22Rv1 (cell line): ENCODE data around the gene SNX9.
"Not testable (repeated sequence)": the region's sequence is repeated elsewhere in the genome, so short reads cannot be mapped to it uniquely, and the experiment has no call there.

Source experiments
- H3K27ac ChIP-seq: fragments of 450-650 bp; 2 replicates; pipeline ENCODE4 v1.5.1; 2017
- ZFX ChIP-seq: fragments of 450-650 bp; IDR thresholded peaks from 2 replicates; pipeline ENCODE4 v1.6.1; 2017; ENCODE audit warnings: antibody characterized with exemption, borderline replicate concordance
- TF ChIP-seq, protein P1 (sequence below): fragments of 450-650 bp; IDR thresholded peaks from 2 replicates; pipeline ENCODE4 v1.5.1; 2017; ENCODE audit warnings: mild to moderate bottlenecking

The SNX9 gene

DNA sequence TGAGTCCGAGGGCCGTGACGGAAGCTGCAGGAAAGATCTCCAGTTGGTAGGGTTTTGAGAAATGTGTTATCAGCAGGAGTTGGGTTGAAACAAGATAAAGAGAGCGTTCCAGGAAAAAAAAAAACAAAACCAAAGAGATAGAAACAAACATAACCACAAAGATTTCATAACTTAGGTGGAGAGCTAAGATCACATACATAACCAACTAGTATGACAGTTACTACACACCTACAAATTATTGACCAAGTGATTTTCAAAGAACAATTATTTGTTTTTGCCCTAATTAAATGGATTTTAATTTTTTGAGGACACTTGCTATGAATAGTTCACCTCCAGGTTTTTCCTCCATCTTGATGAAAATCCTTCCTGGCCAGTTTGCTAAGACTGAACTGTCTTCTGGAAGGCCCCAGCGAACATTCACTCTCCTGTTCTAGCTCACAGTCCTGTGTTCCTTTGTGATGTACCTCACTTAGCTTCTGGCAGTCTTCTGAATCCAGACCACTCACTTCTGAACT is 69.4 kb downstream of the SNX9 start:
- no peak overlapping the region for H3K27ac ChIP-seq
- no peak for TF ChIP-seq ZFX
- TF ChIP-seq, protein P1, sequence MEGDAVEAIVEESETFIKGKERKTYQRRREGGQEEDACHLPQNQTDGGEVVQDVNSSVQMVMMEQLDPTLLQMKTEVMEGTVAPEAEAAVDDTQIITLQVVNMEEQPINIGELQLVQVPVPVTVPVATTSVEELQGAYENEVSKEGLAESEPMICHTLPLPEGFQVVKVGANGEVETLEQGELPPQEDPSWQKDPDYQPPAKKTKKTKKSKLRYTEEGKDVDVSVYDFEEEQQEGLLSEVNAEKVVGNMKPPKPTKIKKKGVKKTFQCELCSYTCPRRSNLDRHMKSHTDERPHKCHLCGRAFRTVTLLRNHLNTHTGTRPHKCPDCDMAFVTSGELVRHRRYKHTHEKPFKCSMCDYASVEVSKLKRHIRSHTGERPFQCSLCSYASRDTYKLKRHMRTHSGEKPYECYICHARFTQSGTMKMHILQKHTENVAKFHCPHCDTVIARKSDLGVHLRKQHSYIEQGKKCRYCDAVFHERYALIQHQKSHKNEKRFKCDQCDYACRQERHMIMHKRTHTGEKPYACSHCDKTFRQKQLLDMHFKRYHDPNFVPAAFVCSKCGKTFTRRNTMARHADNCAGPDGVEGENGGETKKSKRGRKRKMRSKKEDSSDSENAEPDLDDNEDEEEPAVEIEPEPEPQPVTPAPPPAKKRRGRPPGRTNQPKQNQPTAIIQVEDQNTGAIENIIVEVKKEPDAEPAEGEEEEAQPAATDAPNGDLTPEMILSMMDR, result no peak

DNA sequence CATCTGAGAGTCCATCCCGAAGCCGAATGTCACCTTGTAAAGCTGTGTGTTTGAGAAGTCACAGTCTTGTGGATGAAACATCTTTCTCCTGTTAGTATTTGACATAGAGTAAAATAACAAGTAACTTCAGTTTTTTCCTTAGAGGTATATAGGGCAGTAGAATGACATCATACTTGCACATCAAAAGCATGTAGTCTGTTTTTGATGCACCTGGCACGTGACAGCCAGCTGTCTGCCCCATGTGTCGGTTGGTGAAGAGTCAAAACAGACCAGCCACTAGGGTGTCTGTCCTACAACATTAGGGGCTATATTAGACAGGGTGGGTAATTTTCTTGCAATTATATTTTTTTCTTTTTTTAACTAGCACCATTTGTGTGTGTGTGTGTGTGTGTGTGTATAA is 70.2 kb downstream of the SNX9 start:
- TF ChIP-seq, protein P1, result no peak
- no peak for TF ChIP-seq ZFX
- no peak overlapping the region for H3K27ac ChIP-seq

DNA sequence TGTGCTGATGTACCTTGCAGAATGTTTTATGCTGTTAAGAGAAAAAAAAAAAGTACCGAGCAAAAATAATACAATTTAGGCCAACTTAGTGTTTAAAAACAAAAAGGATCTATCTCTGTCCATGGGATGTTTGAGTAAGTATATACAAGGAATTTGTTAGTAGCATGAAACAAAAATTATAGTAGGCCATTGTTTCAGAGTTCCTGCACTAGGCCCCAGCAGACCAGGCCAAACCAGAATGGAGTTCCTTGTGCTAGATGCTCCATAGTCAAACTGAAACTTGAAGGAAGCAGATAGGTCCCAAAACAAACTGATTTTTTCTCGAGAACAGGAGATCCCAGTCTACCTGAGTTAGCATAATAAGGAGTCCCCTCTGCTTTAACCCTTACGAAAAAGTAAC is 72.5 kb downstream of the SNX9 start:
- H3K27ac ChIP-seq, result no peak overlapping the region
- TF ChIP-seq ZFX, result no peak
- TF ChIP-seq, protein P1, result no peak

DNA sequence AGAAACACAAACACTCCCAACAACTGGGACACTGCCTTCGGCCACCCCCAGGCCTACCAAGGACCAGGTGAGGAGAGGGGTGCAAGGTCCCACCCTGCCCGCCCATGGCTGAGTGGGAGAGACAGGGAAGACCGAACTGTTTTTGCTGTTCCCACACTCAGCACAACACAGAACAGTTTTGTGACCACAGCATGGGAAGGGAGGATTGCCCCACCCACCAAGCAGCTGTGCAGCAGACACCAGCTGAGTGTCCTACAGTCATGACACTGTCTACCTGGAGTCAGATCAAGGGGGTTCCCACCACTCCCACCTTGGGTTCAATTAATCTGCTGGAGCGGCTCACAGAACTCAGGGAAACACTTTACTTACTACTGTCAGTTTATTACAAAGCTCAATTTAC is 73.9 kb downstream of the SNX9 start:
- no peak overlapping the region for H3K27ac ChIP-seq
- no peak for TF ChIP-seq ZFX
- TF ChIP-seq, protein P1, result no peak

DNA sequence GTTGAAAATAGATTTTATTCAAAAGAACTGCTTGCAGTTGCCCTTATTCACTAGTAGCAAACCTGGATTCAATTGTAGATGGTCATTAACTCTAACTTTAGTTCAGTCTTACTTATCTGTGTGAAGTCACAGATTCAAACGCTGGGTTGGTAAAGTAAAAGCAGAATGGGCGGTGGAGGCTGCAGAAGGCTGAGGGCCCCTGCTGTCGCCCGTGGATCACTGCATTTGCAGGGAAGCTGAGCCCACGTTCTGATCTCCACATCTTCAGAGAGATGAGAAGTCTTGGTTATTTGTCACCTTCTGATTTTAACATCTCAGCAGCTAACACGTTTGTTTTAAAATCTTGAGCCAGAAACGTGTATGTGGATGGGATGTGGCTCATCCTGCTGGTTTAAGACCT is 75.1 kb downstream of the SNX9 start:
- H3K27ac ChIP-seq, result no peak overlapping the region
- no peak for TF ChIP-seq ZFX
- TF ChIP-seq, protein P1, result no peak

DNA sequence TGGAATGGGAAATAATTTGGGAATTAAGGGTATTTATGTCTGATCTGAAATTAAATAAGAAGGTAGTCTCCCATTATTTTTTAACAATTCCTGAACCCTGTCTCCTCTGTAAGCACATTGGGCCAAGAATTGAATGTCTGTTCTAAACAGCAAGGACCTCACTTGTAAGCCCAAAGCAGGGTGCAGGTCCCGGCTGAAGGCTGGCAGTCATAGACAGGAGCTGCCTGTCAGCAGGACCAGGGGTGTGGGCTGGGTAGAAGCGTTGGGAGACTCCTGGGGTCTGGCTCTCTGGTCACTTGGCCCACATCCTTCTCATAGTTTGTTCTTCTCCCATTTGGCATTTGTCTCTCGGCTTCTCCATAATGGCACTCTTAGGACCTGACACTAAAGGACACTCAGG is 75.6 kb downstream of the SNX9 start:
- TF ChIP-seq ZFX, result no peak
- TF ChIP-seq, protein P1, result no peak
- no peak overlapping the region for H3K27ac ChIP-seq

DNA sequence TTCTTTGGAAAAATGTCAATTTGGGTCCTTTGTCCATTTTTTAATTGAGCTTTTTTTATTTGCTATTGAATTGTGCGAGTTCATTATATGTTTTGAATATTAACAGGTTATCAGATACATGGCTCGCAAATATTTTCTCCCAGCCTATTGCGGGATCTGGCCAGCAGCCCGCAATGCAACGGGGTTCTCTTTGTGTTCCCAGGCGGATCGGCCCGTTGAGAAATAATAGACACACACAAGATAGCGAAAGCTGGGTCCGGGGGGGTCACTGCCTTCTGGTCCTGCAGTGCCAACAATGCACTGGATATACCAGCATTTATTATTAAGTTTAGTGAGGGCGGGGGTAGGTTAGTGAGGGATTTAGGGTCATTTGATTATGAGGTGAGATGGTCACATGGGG is 77.2 kb downstream of the SNX9 start:
- H3K27ac ChIP-seq, result not testable (repeated sequence)

DNA sequence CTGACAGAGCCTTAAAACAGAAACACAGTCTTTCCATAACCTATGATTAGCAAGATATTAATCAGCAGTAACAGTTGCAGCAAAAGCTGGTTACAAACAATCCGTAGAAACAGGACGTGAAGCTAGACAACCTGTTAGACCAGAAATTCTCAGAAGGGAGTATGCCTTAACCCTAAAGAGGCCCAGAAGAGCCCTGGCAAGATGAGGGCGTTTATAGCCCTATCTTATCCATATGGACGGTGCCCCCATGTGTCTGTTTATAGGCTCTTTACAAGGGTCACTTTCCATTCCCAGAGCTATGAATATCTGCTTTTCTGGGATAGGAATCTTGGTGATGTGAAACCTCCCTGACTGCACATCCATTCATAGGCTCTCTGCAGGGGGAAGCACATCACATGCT is 77.7 kb downstream of the SNX9 start:
- H3K27ac ChIP-seq, result not testable (repeated sequence)

DNA sequence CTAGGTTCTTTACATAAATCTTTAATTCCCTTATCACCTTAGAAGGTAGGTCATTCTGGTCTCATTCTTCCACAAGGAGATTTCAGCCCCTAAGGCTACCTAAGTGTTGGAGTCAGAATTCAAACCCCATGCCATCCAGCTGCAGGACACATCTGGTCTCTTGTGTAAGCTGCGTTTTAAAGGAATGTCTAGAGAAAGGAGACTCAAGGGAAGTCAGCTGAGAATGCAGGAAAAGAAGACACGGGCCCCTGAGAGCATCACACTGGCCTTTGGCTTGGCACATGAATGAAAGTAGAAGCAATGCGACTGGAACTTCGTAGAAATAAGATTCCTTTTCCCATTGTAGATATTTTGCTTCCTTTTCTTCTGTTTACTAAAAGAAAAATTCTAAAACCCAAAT is 82.0 kb downstream of the SNX9 start:
- H3K27ac ChIP-seq, result no peak overlapping the region
- no peak for TF ChIP-seq ZFX
- TF ChIP-seq, protein P1, result no peak
